ENCODE data around the gene HRG. TPM values are rescaled to one million over a fixed set of nuclear protein-coding genes. Genes with fewer than 3 reads are reported as not detected.

HRG gene
- total RNA-seq, 1 donor = not detected

DNA sequence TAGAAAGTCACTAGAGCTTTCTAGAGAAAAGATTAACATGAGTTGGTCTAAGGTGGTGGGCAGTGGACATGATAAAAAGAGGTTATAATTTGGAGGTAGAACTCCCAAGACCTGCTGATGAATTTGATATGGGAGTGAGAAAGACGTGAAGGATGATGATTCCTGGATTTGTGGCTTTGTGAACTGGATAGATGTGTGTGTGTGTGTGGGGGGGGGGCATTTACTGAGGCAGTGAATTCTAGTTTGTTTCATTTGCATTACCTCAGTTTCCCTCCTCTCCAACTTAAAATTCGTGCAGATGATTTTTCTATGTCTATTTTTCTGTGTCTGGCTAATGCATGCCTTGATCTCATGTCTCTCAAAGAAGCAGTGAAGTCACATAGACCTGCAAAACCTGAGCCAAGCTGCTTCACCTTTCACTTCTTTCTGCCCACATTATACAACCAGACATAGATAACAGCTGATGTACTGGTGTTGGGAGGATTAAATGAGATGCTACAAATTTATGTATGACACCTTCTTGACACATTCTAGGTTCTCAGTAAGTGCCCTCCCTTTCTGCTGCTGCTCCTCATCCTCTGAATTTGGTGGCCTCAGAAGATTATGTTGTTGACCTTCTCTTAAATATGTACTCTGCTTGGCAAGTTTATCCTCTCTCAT lies 43.0 kb upstream of the HRG start:
- Histone ChIP-seq H4K20me1 (ENCODE audit: insufficient read depth, low read length) (no peaks in the 10 kb centered on the region), H3K36me3 (ENCODE audit: insufficient read depth, low read length) (no peaks in the 10 kb centered on the region), H3K4me2 (ENCODE audit: insufficient read depth, low read length) (no peak overlapping the region), H2AFZ (ENCODE audit: low read length) (no peak overlapping the region), H3K27me3 (ENCODE audit: insufficient read depth, low read length) (peaks cover 13% of the 10 kb centered on the region), H3K4me3 (ENCODE audit: insufficient read depth, low read length) (no peak overlapping the region), H3K4me1 (ENCODE audit: insufficient read depth, low read length) (no peaks in the 10 kb centered on the region), H3K27ac (ENCODE audit: low read depth, low read length) (no peak overlapping the region), H3K79me2 (ENCODE audit: insufficient read depth, low read length) (no peaks in the 10 kb centered on the region), H3K9me3 (ENCODE audit: low read depth, low read length) (no peaks in the 10 kb centered on the region)
- TF ChIP-seq, protein P1, sequence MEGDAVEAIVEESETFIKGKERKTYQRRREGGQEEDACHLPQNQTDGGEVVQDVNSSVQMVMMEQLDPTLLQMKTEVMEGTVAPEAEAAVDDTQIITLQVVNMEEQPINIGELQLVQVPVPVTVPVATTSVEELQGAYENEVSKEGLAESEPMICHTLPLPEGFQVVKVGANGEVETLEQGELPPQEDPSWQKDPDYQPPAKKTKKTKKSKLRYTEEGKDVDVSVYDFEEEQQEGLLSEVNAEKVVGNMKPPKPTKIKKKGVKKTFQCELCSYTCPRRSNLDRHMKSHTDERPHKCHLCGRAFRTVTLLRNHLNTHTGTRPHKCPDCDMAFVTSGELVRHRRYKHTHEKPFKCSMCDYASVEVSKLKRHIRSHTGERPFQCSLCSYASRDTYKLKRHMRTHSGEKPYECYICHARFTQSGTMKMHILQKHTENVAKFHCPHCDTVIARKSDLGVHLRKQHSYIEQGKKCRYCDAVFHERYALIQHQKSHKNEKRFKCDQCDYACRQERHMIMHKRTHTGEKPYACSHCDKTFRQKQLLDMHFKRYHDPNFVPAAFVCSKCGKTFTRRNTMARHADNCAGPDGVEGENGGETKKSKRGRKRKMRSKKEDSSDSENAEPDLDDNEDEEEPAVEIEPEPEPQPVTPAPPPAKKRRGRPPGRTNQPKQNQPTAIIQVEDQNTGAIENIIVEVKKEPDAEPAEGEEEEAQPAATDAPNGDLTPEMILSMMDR (IDR thresholded peaks at IDR 0.05; ENCODE audit: extremely low read depth, low read depth, low read length) = no peak
- DNase-seq (ENCODE audit: insufficient read length, low spot score, missing footprints) = no peak

GRCh38 chr3:186624598-186624997 lies 41.2 kb upstream of the HRG start:
- no peaks in the 10 kb centered on the region for H3K79me2 ChIP-seq (ENCODE audit: insufficient read depth, low read length)
- no peaks in the 10 kb centered on the region for H3K36me3 ChIP-seq (ENCODE audit: insufficient read depth, low read length)

GRCh38 chr3:186625600-186626042 lies 40.2 kb upstream of the HRG start:
- H3K27me3 ChIP-seq (ENCODE audit: insufficient read depth, low read length) = peaks cover 8% of the 10 kb centered on the region
- H3K36me3 ChIP-seq (ENCODE audit: insufficient read depth, low read length) = no peaks in the 10 kb centered on the region
- no peaks in the 10 kb centered on the region for H3K79me2 ChIP-seq (ENCODE audit: insufficient read depth, low read length)
- no peak overlapping the region for H3K4me3 ChIP-seq (ENCODE audit: insufficient read depth, low read length)
- TF ChIP-seq, protein P1 (IDR thresholded peaks at IDR 0.05; ENCODE audit: extremely low read depth, low read depth, low read length) = no peak
- H3K4me1 ChIP-seq (ENCODE audit: insufficient read depth, low read length) = no peaks in the 10 kb centered on the region
- DNase-seq (ENCODE audit: insufficient read length, low spot score, missing footprints) = no peak
- H4K20me1 ChIP-seq (ENCODE audit: insufficient read depth, low read length) = no peaks in the 10 kb centered on the region
- H3K27ac ChIP-seq (ENCODE audit: low read depth, low read length) = no peak overlapping the region
- no peak overlapping the region for H3K4me2 ChIP-seq (ENCODE audit: insufficient read depth, low read length)
- H3K9me3 ChIP-seq (ENCODE audit: low read depth, low read length) = no peaks in the 10 kb centered on the region
- no peak overlapping the region for H2AFZ ChIP-seq (ENCODE audit: low read length)

More at GRCh38 chr3:186624598-186624997, 41.2 kb upstream of the HRG start:
- H3K27ac ChIP-seq (ENCODE audit: low read depth, low read length) = no peak overlapping the region
- no peak overlapping the region for H3K4me3 ChIP-seq (ENCODE audit: insufficient read depth, low read length)
- TF ChIP-seq, protein P1 (IDR thresholded peaks at IDR 0.05; ENCODE audit: extremely low read depth, low read depth, low read length) = no peak
- H3K4me1 ChIP-seq (ENCODE audit: insufficient read depth, low read length) = no peaks in the 10 kb centered on the region
- H2AFZ ChIP-seq (ENCODE audit: low read length) = no peak overlapping the region
- no peaks in the 10 kb centered on the region for H4K20me1 ChIP-seq (ENCODE audit: insufficient read depth, low read length)
- H3K27me3 ChIP-seq (ENCODE audit: insufficient read depth, low read length) = peaks cover 8% of the 10 kb centered on the region
- no peak for DNase-seq (ENCODE audit: insufficient read length, low spot score, missing footprints)
- no peaks in the 10 kb centered on the region for H3K9me3 ChIP-seq (ENCODE audit: low read depth, low read length)
- H3K4me2 ChIP-seq (ENCODE audit: insufficient read depth, low read length) = no peak overlapping the region

GRCh38 chr3:186626254-186626847 lies 39.5 kb upstream of the HRG start:
- Histone ChIP-seq H3K4me3 (ENCODE audit: insufficient read depth, low read length) (no peak overlapping the region), H2AFZ (ENCODE audit: low read length) (no peak overlapping the region), H3K27ac (ENCODE audit: low read depth, low read length) (no peak overlapping the region), H3K9me3 (ENCODE audit: low read depth, low read length) (no peaks in the 10 kb centered on the region), H4K20me1 (ENCODE audit: insufficient read depth, low read length) (no peaks in the 10 kb centered on the region), H3K4me2 (ENCODE audit: insufficient read depth, low read length) (no peak overlapping the region), H3K4me1 (ENCODE audit: insufficient read depth, low read length) (no peaks in the 10 kb centered on the region), H3K79me2 (ENCODE audit: insufficient read depth, low read length) (no peaks in the 10 kb centered on the region), H3K36me3 (ENCODE audit: insufficient read depth, low read length) (no peaks in the 10 kb centered on the region), H3K27me3 (ENCODE audit: insufficient read depth, low read length) (peaks cover 5% of the 10 kb centered on the region)
- TF ChIP-seq, protein P1 (IDR thresholded peaks at IDR 0.05; ENCODE audit: extremely low read depth, low read depth, low read length) = no peak
- no peak for DNase-seq (ENCODE audit: insufficient read length, low spot score, missing footprints)

All from osteoblast (primary cell).